Measurements from ENCODE around the gene CEP112. TPM values are rescaled to one million over a fixed set of nuclear protein-coding genes. Genes with fewer than 3 reads are reported as not detected.

The CEP112 gene
- total RNA-seq, 1 donor from 2014 or later = 13.9 TPM

- Histone ChIP-seq H3K79me2 (ENCODE audit: insufficient read depth, low read length) (no peaks in the 10 kb centered on the region), H3K4me3 (ENCODE audit: insufficient read depth, low read depth, low read length) (no peak overlapping the region), H3K27ac (ENCODE audit: low read depth, low read length) (no peak overlapping the region), H3K9me3 (ENCODE audit: insufficient read depth, low read depth, low read length) (no peaks in the 10 kb centered on the region), H4K20me1 (ENCODE audit: insufficient read depth, low read length) (no peaks in the 10 kb centered on the region), H3K27me3 (ENCODE audit: insufficient read depth, low read length) (no peaks in the 10 kb centered on the region), H3K36me3 (ENCODE audit: insufficient read depth, low read length) (no peaks in the 10 kb centered on the region), H3K4me2 (ENCODE audit: low read length) (no peak overlapping the region), H3K9ac (ENCODE audit: low read length) (no peak overlapping the region), H3K4me1 (ENCODE audit: insufficient read depth, low read length) (no peaks in the 10 kb centered on the region), H2AFZ (ENCODE audit: low read depth, low read length) (no peak overlapping the region)
- DNase-seq (ENCODE audit: low read depth) (no peak), FAIRE-seq (no peak)
- H3K4me1 Mint-ChIP-seq (ENCODE audit: low read depth, unreplicated experiment) = no peaks in the 10 kb centered on the region
- TF ChIP-seq EZH2 (IDR thresholded peaks at IDR 0.05; ENCODE audit: insufficient read depth, low read length) (no peak), CTCF (IDR thresholded peaks at IDR 0.05; ENCODE audit: insufficient read depth, low read depth, low read length) (no peak)
- no peaks in the 10 kb centered on the region for H3K27me3 Mint-ChIP-seq (ENCODE audit: low read depth, unreplicated experiment)
- no peak overlapping the region for H3K4me3 Mint-ChIP-seq (ENCODE audit: unreplicated experiment)
- H3K36me3 Mint-ChIP-seq (ENCODE audit: low read depth, unreplicated experiment) = peaks cover 10% of the 10 kb centered on the region
- peaks cover 9% of the 10 kb centered on the region for H3K9me3 Mint-ChIP-seq (ENCODE audit: unreplicated experiment)
- no peak overlapping the region for H3K27ac Mint-ChIP-seq (ENCODE audit: unreplicated experiment)
These were observed 461.2 kb downstream of the CEP112 start for GRCh38 chr17:65730711-65731169.

GRCh38 chr17:65729207-65729606, 462.7 kb downstream of the CEP112 start:
- no peak overlapping the region for H3K27ac ChIP-seq (ENCODE audit: low read depth, low read length)
- Mint-ChIP-seq H3K9me3 (ENCODE audit: unreplicated experiment) (peaks cover 9% of the 10 kb centered on the region), H3K4me1 (ENCODE audit: low read depth, unreplicated experiment) (peaks cover 3% of the 10 kb centered on the region), H3K27me3 (ENCODE audit: low read depth, unreplicated experiment) (no peaks in the 10 kb centered on the region), H3K27ac (ENCODE audit: unreplicated experiment) (no peak overlapping the region), H3K4me3 (ENCODE audit: unreplicated experiment) (no peak overlapping the region), H3K36me3 (ENCODE audit: low read depth, unreplicated experiment) (peaks cover 10% of the 10 kb centered on the region)
- H3K4me2 ChIP-seq (ENCODE audit: low read length) = no peak overlapping the region
- DNase-seq (ENCODE audit: low read depth) (no peak), FAIRE-seq (no peak)
- TF ChIP-seq EZH2 (IDR thresholded peaks at IDR 0.05; ENCODE audit: insufficient read depth, low read length) (no peak), CTCF (IDR thresholded peaks at IDR 0.05; ENCODE audit: insufficient read depth, low read depth, low read length) (no peak)
- H3K9ac ChIP-seq (ENCODE audit: low read length) = no peak overlapping the region
- no peaks in the 10 kb centered on the region for H4K20me1 ChIP-seq (ENCODE audit: insufficient read depth, low read length)
- no peaks in the 10 kb centered on the region for H3K4me1 ChIP-seq (ENCODE audit: insufficient read depth, low read length)
- H2AFZ ChIP-seq (ENCODE audit: low read depth, low read length) = no peak overlapping the region
- H3K79me2 ChIP-seq (ENCODE audit: insufficient read depth, low read length) = no peaks in the 10 kb centered on the region
- no peaks in the 10 kb centered on the region for H3K27me3 ChIP-seq (ENCODE audit: insufficient read depth, low read length)
- H3K4me3 ChIP-seq (ENCODE audit: insufficient read depth, low read depth, low read length) = no peak overlapping the region
- no peaks in the 10 kb centered on the region for H3K36me3 ChIP-seq (ENCODE audit: insufficient read depth, low read length)
- no peaks in the 10 kb centered on the region for H3K9me3 ChIP-seq (ENCODE audit: insufficient read depth, low read depth, low read length)

- H3K4me3 Mint-ChIP-seq (ENCODE audit: unreplicated experiment) = no peak overlapping the region
- Histone ChIP-seq H2AFZ (ENCODE audit: low read depth, low read length) (no peak overlapping the region), H3K27ac (ENCODE audit: low read depth, low read length) (no peak overlapping the region), H3K4me1 (ENCODE audit: insufficient read depth, low read length) (peaks cover 4% of the 10 kb centered on the region), H3K36me3 (ENCODE audit: insufficient read depth, low read length) (no peaks in the 10 kb centered on the region), H4K20me1 (ENCODE audit: insufficient read depth, low read length) (no peaks in the 10 kb centered on the region), H3K9me3 (ENCODE audit: insufficient read depth, low read depth, low read length) (no peaks in the 10 kb centered on the region), H3K27me3 (ENCODE audit: insufficient read depth, low read length) (no peaks in the 10 kb centered on the region), H3K79me2 (ENCODE audit: insufficient read depth, low read length) (no peaks in the 10 kb centered on the region), H3K4me3 (ENCODE audit: insufficient read depth, low read depth, low read length) (no peak overlapping the region), H3K4me2 (ENCODE audit: low read length) (no peak overlapping the region), H3K9ac (ENCODE audit: low read length) (no peak overlapping the region)
- DNase-seq (ENCODE audit: low read depth) = no peak
- FAIRE-seq = no peak
- no peaks in the 10 kb centered on the region for H3K27me3 Mint-ChIP-seq (ENCODE audit: low read depth, unreplicated experiment)
- H3K9me3 Mint-ChIP-seq (ENCODE audit: unreplicated experiment) = peaks cover 7% of the 10 kb centered on the region
- no peak for TF ChIP-seq EZH2 (IDR thresholded peaks at IDR 0.05; ENCODE audit: insufficient read depth, low read length)
- no peak for TF ChIP-seq CTCF (IDR thresholded peaks at IDR 0.05; ENCODE audit: insufficient read depth, low read depth, low read length)
- H3K4me1 Mint-ChIP-seq (ENCODE audit: low read depth, unreplicated experiment) = peaks cover 3% of the 10 kb centered on the region
- H3K27ac Mint-ChIP-seq (ENCODE audit: unreplicated experiment) = no peak overlapping the region
- peaks cover 10% of the 10 kb centered on the region for H3K36me3 Mint-ChIP-seq (ENCODE audit: low read depth, unreplicated experiment)
These were observed 464.1 kb downstream of the CEP112 start for GRCh38 chr17:65727832-65728231.

All from astrocyte (in vitro differentiated cells and primary cell).